ENCODE data around the gene STKLD1.
"Not testable (repeated sequence)": the region's sequence is repeated elsewhere in the genome, so short reads cannot be mapped to it uniquely, and the experiment has no call there.

The STKLD1 gene

GRCh38 chr9:133386338-133386737, 10.2 kb downstream of the STKLD1 start:
- no peak for DNase-seq (ENCODE audit: low spot score)

DNA sequence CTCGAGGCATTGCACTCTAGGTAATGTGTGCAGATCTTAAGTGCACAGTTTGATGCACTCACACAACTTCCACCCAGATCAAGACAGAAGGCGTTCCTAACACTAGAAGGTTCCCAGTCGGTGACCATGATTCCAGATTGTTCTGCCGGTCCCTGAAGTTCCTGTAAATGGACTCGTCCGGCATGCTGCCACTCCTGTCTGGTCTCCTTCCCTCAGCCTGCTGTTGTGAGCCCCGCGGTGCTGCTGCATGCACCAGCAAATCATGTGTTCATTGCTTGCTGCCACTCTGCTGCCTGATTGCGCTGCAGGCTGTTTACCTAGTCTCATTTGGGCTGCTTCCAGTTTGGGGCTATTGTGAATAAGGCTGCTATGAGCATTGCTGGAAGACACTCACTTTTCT, 11.5 kb downstream of the STKLD1 start:
- DNase-seq (ENCODE audit: low spot score) = no peak

- no peak for DNase-seq (ENCODE audit: low spot score)
Measured at GRCh38 chr9:133389025-133389557, 12.9 kb downstream of the STKLD1 start.

GRCh38 chr9:133389562-133389961, 13.4 kb downstream of the STKLD1 start:
- DNase-seq (ENCODE audit: low spot score) = no peak

DNA sequence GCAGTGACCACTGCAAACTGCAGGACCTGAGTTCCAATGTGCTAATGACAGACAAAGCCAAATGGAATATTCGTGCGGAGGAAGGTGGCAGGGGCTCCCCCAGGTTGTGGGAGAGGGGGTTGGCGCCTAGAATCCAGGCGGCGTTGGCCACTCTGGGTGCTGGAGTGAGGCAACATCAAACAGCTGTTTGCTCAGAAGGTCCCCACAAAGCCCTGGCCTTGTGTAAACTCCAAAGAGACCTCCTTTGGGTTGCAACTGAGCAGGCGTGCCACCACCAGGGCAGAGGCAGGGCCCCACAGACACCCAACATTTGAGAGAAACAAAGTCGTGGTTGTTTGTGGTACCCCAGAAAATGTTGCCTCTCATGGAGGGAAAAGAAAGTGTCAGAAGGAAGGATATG, 14.5 kb downstream of the STKLD1 start:
- no peak for DNase-seq (ENCODE audit: low spot score)

- not testable (repeated sequence) for DNase-seq (ENCODE audit: low spot score)
Measured at GRCh38 chr9:133391449-133391848, 15.3 kb downstream of the STKLD1 start.

DNA sequence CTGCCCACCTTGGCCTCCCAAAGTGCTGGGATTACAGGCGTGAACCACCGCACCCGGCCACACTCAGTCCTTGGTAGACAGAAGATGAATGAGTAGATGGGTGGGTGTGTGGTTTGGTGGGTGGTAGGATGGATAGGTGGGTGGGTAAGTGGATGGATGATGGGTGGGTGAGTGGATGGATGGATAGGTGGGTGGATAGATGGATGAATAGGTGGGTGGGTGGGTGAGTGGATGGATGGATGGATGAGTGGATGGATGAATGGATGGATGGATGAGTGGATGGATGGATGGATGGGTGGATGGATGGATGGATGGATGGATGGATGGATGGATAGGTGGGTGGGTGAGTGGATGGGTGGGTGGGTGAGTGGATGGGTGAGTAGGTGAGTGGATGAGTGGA, 16.1 kb downstream of the STKLD1 start:
- DNase-seq (ENCODE audit: low spot score) = not testable (repeated sequence)

- no peak for DNase-seq (ENCODE audit: low spot score)
Measured at GRCh38 chr9:133393399-133393798, 17.2 kb downstream of the STKLD1 start.

DNA sequence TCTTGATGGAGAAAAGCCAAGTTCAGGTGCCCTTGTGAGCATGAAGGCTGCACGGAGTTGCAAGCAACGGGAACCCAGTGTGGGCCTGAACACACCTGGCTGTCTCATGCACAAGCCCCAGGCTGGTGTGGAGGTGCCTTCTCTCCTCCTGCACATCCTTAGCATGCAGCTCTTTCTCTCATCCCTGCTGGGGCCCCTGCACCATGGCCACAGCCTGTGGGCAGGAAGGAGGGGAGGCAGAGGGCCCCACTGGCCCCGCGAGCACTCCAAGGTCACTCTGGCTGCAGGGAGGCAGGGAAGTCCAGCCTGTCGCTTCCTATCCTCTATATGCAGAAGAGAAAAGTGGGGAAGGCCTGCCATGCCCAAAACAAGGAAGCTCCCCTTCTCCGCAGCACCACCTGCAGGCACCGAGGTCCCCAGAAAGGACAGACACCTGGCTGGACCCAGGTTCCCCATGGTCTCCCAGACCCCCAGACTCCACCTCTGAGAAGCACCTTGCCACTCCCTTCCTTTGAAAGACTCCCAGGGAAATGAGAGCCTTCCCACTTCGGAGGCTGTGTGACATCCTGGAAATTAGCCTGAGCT, 18.6 kb downstream of the STKLD1 start:
- no peak for DNase-seq (ENCODE audit: low spot score)

DNA sequence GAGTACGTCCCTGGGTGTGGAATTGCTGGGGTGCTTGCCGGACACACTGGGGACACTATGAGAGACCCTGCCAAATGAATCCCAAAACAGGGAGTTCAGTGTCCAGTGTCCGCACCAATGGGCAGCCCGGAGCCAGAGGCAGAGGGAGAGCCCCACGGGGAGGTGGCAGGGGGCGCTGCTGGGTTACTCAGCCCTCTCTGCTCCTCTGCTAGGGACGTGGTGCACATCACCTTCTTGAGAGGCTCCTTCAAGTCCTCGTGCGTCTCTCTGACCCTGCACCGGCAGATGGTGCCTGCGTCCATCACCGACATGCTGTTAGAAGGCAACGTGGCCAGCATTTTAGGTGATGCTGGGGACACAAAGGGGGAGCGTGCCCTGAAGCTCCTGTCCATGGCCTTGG, 20.8 kb downstream of the STKLD1 start:
- no peak for DNase-seq (ENCODE audit: low spot score)

DNA sequence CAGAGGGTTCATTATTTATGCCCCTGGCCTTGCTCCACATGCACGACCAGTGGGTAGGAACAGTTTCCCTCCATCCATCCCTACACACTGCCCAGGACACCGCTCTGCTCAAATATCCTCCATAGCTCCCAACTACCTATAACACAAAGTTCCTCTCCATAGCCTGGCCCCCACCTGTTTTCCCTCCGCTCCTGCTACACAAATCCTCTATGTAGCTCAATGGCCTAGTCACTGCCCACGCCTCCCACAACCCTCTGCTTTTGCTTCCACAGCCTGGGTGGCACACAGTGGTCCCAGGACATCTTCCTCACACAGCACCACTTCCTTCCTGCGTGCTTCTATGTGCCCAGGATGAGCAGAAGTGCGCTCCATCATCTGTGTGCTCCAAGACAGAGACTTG, 21.2 kb downstream of the STKLD1 start:
- DNase-seq (ENCODE audit: low spot score) = no peak

- DNase-seq (ENCODE audit: low spot score) = no peak
Measured at GRCh38 chr9:133397895-133398294, 21.7 kb downstream of the STKLD1 start.

DNA sequence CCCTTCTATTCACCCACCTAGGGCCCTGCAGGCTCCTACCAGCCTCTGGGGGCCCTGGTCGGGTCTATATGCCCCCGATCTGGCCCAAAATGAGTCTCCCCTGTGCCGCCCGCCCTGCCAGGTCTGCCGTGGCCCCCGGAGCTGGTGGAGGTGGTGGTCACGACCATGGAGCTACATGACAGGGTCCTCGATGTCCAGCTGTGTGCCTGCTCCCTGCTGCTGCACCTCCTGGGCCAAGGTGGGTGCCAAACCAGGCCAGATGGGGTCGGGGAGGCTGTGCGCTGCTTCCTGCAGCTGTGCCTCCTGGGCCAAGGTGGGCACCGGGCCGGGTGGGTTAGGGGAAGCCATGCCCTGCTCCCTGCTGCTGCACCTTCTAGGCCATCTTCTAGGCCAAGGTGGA, 24.1 kb downstream of the STKLD1 start:
- DNase-seq (ENCODE audit: low spot score) = no peak

GRCh38 chr9:133401588-133401987, 25.4 kb downstream of the STKLD1 start:
- DNase-seq (ENCODE audit: low spot score) = no peak

DNA sequence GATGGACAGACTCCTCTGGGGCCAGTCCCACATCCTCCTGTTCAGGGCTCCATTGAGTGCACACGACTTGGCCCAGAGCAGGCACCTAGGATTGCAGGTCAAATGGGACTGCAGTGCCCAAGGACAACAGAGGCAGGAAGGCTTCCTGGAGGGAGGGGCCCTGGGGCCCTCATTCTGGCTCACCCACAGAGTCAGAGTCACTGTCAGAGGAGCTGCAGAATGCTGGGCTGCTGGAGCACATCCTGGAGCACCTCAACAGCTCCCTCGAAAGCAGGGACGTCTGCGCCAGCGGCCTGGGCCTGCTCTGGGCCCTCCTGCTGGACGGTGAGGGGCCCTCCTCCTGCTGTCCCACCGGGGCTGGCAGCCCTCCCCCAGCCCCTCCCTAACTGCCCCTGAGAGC, 26.5 kb downstream of the STKLD1 start:
- no peak for DNase-seq (ENCODE audit: low spot score)

GRCh38 chr9:133403766-133404453, 27.7 kb downstream of the STKLD1 start:
- DNase-seq (ENCODE audit: low spot score) = peak; percentile 64

GRCh38 chr9:133404454-133405002, 28.4 kb downstream of the STKLD1 start:
- DNase-seq (ENCODE audit: low spot score) = no peak

- no peak for DNase-seq (ENCODE audit: low spot score)
Measured at GRCh38 chr9:133405508-133406438, 29.6 kb downstream of the STKLD1 start.

GRCh38 chr9:133406480-133407307, 30.5 kb downstream of the STKLD1 start:
- DNase-seq (ENCODE audit: low spot score) = peak; percentile 75

DNA sequence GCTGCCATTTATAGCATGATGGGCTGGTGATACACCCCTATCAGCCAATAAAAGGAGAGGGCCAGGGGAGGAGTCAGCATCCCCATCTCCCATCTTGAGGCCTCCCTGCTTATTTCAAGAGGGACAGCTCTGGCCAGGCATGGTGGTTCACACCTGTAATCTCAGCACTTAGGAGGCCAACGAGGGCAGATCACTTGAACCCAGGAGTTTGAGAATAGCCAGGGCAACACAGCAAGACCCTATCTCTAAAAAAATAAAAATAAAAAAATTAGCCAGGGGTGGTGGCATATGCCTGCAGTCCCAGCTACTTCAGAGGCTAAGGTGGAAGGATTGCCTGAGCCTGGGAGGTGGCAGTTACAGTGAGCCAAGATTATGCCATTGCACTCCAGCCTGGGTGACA, 31.9 kb downstream of the STKLD1 start:
- no peak for DNase-seq (ENCODE audit: low spot score)

GRCh38 chr9:133415170-133415569, 39.0 kb downstream of the STKLD1 start:
- DNase-seq (ENCODE audit: low spot score) = no peak
